GM21367 (cell line): ENCODE measurements around the gene IL1RAPL2.
"Not testable (repeated sequence)": the region's sequence is repeated elsewhere in the genome, so short reads cannot be mapped to it uniquely, and the experiment has no call there.

Experiments
- ATAC-seq: cut with Tn5 transposase; IDR thresholded peaks from one replicate; pipeline ENCODE4 v1.9.1; 2021; ENCODE audit not compliant: unreplicated experiment

Gene IL1RAPL2

GRCh38 chrX:104670051-104670450 lies 104.1 kb downstream of the IL1RAPL2 start:
- ATAC-seq: no peak

- not testable (repeated sequence) for ATAC-seq
Measured at GRCh38 chrX:104677517-104677916, 111.5 kb downstream of the IL1RAPL2 start.

- ATAC-seq: no peak
Measured at GRCh38 chrX:104679175-104679574, 113.2 kb downstream of the IL1RAPL2 start.

DNA sequence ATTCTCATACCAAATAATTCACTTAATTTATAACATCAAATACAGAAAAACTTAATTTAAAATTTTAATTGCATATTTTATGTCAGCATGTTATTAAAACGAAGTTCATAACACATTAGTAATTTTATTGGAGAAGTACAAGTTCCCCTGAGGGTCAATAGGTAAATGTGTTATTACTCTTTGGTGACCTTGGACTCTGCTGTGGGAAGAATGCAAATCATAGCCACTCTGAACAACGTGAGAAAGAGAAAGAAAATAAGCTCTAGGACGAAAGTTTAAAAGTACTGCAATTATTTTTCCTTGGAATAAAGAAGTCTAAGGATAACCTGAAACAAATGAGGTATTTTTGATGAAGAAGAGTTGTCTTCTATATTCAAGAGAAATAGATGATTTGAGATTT lies 115.2 kb downstream of the IL1RAPL2 start:
- no peak for ATAC-seq

DNA sequence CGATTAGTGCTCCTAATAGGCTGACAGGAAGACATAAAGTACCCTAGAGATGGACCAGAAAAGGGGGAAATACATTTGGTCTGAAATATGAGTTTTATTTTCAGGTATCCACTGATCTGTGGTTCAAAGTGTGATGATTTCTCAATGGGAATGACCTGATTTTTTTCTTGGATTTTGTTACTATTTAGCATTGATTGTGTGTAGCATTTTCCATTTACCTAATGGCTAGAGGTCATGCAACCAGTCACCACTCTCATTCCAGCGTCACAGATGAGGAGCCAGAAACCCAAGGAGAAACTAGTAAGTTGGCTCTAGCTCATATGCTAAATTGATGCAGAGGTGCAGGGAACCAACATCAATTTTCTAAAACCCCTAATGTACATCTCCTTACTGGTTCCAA lies 118.1 kb downstream of the IL1RAPL2 start:
- ATAC-seq: no peak

DNA sequence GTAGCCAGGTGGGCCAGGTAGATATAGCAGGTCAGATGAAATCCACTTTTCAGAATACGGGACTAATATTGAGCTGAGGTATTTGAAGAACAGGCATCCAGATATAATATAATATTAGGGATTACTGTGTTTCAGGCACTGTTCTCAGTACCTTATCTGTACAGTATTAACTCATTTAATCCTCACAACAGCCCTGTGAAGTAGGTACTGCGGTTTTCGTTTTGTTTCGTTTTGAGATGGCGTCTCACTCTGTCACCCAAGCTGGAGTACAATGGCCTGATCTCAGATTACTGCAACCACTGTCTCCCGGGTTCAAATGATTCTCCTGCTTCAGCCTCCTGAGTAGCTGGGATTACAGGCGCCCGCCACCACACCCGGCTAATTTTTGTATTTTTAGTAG lies 129.6 kb downstream of the IL1RAPL2 start:
- ATAC-seq: no peak

DNA sequence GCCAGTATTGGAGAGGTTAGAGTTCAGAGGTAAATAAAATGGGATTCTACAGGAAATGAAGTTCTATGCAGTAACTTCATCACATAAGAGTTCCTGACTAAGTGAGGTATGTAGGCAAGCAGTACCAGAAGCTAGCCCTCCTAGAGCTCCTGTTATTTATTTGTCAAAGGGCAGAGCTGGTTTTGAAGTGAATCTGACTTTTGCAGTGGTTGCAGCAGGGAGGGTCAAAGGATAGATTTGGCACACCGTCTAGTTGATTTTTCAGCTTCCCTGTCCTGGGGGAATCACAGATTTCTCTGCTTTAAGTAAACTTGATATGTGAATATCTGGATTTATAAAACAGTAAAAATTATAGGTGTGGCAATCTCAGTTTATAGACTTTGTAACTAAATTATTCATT lies 130.7 kb downstream of the IL1RAPL2 start:
- no peak for ATAC-seq

DNA sequence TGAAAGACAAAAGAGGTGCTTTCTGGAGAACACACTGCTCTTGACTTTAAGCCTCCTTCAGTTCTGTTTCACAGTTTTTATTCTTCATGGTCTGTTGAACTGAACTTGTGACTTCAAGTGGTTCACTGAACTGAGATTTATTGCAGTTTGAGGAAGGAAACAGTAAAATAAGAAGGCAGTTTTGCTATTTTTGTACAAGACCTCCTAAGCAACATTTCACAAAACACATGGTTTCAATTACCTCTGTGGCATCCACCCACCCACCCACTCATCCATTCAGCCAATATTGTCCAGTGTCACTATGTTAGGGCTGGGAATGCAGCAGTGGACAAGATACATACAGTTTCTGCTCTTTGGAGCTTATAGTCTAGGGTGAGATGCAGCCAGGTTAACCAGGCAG lies 131.3 kb downstream of the IL1RAPL2 start:
- no peak for ATAC-seq

DNA sequence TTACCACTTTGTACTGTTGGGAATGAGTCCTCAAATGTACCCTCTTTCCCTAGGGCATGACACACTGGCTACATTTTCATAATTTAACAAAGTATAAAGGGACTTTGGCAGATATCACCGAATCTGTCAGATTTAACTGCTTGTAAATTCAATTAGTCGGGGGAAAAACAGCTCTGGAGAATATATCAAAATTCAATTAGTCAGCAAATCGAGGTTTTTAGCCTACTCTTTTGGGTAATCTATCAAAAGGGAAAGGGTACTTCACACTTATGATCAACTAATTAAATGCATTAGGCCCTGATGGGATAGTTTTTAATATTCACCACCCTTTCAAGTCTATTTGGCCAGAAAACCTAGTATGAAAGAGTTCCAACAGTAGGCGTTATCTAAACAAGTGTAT lies 141.0 kb downstream of the IL1RAPL2 start:
- no peak for ATAC-seq

- no peak for ATAC-seq
Measured at GRCh38 chrX:104707572-104707971, 141.6 kb downstream of the IL1RAPL2 start.

GRCh38 chrX:104712515-104712914 lies 146.5 kb downstream of the IL1RAPL2 start:
- no peak for ATAC-seq

- no peak for ATAC-seq
Measured at GRCh38 chrX:104721854-104722253, 155.9 kb downstream of the IL1RAPL2 start.

DNA sequence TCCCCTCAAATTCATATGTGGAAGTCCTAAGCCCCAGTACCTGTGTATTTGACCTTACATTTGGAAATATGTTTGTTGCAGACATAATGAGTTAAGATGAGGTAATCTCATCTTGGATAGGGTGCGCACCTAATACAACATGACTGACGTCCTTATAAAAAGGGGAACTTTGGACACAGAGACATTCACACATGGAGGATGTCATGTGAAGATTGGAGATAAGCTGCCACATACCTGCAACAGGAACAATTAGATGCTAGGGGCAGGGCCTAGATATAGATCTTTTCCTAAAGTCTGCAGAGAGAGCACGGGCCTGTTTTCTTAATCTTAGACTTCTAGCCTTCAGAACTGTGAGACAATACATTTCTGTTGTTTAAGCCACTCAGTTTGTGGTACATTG lies 162.5 kb downstream of the IL1RAPL2 start:
- no peak for ATAC-seq

GRCh38 chrX:104742355-104742754 lies 176.4 kb downstream of the IL1RAPL2 start:
- ATAC-seq: no peak

DNA sequence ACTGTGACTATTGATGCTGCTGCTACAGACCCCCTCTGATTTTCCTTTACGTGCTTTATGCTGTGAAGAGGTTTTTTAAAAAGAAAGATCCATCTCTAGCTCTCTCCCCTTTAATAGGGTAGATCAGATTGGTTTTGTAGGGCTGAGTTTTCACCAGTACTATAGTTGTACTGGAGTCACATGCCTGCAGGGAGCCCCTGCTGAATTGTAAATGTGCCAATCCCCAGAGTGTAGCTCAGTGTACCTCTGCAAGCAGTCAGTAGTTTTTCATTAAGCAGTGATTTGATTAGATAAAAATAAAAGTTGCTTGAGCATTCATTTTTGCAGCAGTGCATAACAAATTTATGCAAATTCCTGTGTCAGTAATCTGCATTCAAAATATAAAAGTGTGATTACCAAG lies 179.2 kb downstream of the IL1RAPL2 start:
- ATAC-seq: no peak

- no peak for ATAC-seq
Measured at GRCh38 chrX:104749951-104750610, 184.1 kb downstream of the IL1RAPL2 start.

GRCh38 chrX:104762641-104763040 lies 196.6 kb downstream of the IL1RAPL2 start:
- ATAC-seq: no peak

DNA sequence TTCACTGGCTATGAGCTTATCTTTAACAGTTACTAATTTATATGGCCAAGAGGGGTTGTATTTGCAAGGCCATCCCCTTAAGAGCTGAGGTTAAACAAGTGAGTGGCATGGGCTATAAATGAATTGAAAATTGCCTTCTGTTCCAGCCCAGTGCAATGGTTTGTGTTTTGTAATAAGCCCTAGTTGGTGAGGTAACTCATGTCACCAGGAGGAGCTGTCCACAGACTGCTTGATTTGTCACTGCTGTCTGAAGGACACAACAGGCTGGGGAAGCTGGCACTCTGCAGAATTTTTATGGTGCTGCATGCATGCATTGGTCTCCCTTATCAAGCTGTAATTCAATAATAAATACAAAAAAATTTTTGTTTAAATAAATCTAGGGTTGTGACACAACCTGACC lies 223.8 kb downstream of the IL1RAPL2 start:
- no peak for ATAC-seq

DNA sequence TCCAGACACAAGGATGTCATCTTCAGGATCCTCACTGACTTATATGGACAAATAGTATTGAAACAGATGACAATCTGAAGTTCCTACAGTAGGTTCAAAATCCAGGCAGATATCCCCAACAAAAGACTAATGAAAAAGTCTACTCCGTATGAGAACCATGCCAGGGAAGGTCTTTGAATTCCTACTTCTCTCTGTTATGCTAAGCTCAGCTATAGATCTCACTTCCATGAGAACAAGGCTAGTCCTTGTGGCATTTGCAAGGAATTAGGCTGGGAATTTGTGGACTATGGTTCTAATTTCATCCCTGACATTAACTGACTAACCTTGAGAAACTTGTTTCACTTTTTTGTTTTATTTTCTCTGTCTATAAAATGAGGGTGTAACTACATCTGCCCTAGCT lies 229.8 kb downstream of the IL1RAPL2 start:
- ATAC-seq: no peak

GRCh38 chrX:104803219-104803618 lies 237.2 kb downstream of the IL1RAPL2 start:
- no peak for ATAC-seq

GRCh38 chrX:104806346-104806745 lies 240.3 kb downstream of the IL1RAPL2 start:
- no peak for ATAC-seq

GRCh38 chrX:104833401-104833800 lies 267.4 kb downstream of the IL1RAPL2 start:
- ATAC-seq: no peak

DNA sequence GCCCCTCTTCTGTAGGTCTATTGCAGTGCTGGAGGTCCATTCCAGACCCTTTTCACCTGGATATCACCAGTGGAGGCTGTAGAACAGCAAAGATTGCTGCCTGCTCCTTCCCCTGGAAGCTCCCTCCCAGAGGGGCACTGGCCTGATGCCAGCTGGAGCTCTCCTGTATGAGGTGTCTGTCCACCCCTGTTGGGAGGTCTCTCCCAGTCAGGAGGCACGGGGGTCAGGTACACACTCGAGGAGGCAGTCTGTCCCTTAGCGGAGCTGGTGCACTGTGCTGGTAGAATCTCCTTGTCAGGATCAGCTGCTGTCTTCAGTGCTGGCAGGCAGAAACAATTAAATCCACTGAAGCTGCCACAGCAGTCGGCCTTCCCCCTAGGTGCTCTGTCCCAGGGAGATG lies 276.6 kb downstream of the IL1RAPL2 start:
- ATAC-seq: no peak
